Stimulated activated CD8-positive, alpha-beta memory T cell treated with anti-CD3 and anti-CD28 coated beads, Interleukin-7, amount 100 ng/mL, for 48 hours (primary cell): Measurements from ENCODE around the gene VDAC1.
"Not testable (repeated sequence)": the region's sequence is repeated elsewhere in the genome, so short reads cannot be mapped to it uniquely, and the experiment has no call there.

ENCODE experiments used
- DNase-seq, 2 donors: peaks; one replicate each; pipeline ENCODE4 v3.0.0-alpha.2; 2020; ENCODE audit warnings: low read depth in 1 of 2; ENCODE audit errors: extremely low read depth in 1 of 2

VDAC1 gene

DNA sequence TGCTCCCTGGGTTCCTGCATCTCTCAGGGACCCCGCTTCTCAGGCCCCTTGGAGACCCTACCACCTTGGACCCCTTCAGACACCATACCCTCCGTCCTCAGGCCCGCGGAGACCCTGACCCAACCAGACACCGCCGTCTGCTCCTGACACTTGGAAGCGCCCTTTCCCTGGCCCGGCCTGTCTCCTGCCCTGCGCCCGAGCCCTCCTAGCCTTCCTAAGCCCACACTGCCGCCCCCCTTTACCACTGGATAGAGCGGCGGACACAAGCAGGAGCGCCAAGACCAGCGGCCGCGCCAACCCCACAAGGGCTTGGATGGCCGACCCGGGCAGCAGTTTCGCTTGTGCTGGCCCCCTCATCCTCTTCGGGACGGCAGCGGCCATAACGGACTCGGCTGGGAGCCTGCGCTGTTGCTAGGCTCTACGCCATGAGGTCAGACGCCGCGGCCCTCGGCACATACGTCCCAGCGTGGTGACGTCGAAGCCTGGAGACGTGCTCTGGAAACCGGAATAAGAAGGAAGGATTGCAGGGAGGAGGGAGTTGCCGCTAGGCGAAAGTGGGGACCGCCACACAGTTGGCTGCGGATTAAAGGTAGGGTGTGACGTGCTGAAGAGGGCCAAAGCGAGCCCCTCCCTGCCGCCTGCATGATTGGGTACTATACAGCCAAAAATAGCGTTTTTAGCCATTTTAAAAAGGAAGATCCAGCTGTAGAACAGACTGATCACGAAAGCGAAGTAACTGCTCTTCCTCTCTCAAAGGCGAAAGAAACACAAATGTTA lies 36.4 kb downstream of the VDAC1 start, which contains the start of gene C5orf15:
TSS of gene C5orf15 (minus strand) at position 422 of the 777 bp plus-strand sequence. CDS start at position 381, 41 bp downstream.
- DNase-seq: peak; percentile 79 to 92

GRCh38 chr5:133967698-133968203 lies 37.0 kb downstream of the VDAC1 start:
- DNase-seq: no peak

DNA sequence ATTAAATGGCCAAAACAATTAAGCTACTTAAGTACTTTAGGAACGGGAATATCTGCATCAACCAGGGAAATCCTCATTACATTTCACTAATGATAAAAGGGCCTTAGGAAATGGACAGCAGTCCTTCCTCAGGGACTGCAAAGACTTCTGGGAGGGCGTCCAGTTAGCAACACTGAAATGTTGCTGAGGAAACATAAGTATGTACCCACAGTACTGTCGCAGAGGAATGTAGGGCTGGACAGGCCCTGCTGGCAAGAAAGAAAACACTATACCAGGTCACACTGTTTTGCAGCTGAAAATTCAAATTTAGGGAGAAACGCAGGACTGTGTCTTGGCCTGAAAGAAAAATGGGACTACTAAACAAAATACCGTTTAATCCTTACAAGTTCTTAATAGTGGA lies 37.7 kb downstream of the VDAC1 start:
- no peak for DNase-seq

DNA sequence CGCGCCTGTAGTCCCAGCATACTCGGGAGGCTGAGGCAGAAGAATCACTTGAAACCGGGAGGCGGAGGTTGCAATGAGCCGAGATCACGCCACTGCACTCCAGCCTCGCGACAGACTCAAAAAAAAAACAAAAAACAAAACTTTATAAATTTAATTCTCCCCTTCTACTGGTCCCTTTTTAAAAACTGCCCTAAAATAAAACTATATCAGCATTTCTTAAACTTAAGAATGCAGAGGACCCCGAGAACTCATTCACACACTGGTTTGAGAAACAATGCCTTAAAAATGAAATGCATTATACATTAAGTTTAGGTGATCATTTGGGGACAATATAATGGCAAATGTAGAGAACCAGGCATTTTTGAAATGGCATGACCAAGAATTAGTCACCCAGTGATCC lies 38.7 kb downstream of the VDAC1 start:
- DNase-seq: no peak

GRCh38 chr5:133963493-133964128 lies 41.2 kb downstream of the VDAC1 start:
- DNase-seq: no peak

DNA sequence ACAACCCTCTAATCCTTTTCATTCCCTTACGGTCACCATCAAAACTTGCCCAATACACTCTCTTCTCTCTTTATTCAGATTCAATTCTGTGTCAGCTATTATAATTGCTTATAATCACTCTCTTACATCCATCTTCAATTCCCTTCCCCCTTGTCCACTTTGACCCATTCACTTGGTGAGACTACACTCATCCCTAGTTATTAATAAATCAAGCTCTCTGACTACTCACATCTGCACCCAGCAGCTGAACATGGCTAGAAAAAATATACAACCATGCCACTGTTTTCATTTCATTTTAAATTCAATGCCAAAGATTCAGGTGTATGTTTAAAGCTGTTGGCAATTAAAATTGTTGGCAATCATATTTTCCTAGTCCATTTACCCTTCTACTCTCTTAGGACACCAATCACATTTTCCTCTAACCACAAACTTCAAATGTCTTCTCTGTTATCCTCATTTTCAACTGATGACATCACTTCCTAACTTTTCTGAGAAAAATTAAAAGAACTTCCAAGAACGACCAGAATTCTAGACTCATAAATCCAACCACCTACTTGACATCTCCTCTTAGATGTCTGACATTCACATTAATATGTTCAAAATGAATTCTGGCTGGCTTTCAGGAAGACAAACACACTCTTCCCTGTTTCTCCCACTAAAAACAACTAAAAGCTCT lies 41.8 kb downstream of the VDAC1 start:
- no peak for DNase-seq

- DNase-seq: no peak
These were observed 42.6 kb downstream of the VDAC1 start for GRCh38 chr5:133962131-133962530.

DNA sequence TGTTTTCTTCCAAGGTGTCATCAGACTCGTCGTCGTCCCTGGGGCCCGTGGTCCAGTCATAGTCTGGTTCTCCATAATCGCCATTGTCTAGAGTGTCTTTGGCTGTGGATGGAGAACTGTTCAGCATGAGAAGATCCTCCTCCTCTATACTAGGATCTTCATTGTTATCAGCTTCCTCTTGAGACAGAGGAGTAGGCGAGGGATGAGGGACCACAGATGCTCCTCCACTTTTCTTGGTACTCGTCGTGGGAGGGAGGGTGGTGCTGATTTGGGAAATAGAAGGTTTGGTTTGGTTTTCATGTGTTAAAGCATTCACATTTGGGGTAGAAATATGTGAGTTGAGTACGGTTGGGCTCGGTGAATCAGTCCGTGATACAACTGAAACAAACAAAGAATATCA lies 45.1 kb downstream of the VDAC1 start:
- no peak for DNase-seq

DNA sequence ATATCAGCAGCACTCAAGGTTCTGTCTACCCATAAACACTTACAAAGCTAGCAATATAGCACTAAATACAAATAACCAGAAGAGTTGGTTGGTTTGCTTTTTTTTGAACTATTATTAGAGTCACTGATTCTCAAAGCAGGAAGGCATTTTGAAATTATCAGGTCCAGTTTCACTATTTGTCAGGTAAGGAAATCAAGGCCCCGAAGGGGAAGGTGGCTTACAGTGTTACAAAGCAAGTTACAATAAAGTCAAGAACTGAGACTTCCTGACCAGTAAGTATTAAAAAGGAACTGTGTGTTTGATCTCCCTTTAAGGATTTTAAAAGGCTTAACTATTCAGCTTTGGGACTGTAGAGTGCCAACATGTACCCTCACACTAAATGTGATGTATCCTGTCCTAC lies 47.2 kb downstream of the VDAC1 start:
- no peak for DNase-seq

- no peak for DNase-seq
These were observed 47.7 kb downstream of the VDAC1 start for GRCh38 chr5:133957080-133957479.

- DNase-seq: not testable (repeated sequence)
These were observed 48.6 kb downstream of the VDAC1 start for GRCh38 chr5:133956196-133956595.

DNA sequence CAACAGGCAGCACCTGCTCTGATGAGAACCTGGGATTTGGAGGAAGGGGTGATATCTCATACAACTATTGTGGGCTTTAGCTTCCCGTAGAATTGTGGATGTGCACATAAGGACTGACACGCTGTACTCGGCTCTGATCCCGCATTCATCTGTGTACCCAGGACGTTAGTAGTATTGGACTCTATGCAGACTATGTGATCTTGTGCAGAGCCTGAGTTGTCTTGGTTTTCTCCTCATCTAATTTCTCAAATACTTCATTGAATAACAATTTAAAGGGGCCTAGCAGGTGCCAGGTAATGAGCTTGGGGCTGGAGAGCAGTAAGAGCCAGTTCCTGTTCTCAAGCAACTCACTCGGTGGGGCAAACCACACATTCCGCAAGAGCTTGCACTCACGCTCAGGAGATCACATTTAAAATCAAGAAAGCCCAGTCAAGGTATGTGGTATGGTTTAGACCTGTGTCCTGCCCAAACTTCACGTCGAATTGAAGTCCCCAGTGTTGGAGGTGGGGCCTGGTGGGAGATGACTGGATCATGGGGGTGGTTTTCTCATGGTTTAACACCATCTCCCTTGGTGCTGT lies 51.1 kb downstream of the VDAC1 start:
- DNase-seq: no peak

GRCh38 chr5:133952729-133953567 lies 51.8 kb downstream of the VDAC1 start:
- no peak for DNase-seq

GRCh38 chr5:133950821-133951612 lies 53.8 kb downstream of the VDAC1 start:
- no peak for DNase-seq

- DNase-seq: no peak
These were observed 56.1 kb downstream of the VDAC1 start for GRCh38 chr5:133948721-133949120.

- no peak for DNase-seq
These were observed 57.3 kb downstream of the VDAC1 start for GRCh38 chr5:133947431-133947841.

- DNase-seq: no peak
These were observed 59.2 kb downstream of the VDAC1 start for GRCh38 chr5:133945568-133945967.

- peak; percentile 14 to 32 for DNase-seq
These were observed 60.3 kb downstream of the VDAC1 start for GRCh38 chr5:133944263-133945185.

- DNase-seq: no peak
These were observed 61.3 kb downstream of the VDAC1 start for GRCh38 chr5:133943475-133943817.
